ENCODE measurements around the gene CDYL2. TPM values are rescaled to one million over a fixed set of nuclear protein-coding genes. Genes with fewer than 3 reads are reported as not detected.

CDYL2 gene
- total RNA-seq, 2 donors from 2014 or later, result 9.9 to 12.8 TPM

DNA sequence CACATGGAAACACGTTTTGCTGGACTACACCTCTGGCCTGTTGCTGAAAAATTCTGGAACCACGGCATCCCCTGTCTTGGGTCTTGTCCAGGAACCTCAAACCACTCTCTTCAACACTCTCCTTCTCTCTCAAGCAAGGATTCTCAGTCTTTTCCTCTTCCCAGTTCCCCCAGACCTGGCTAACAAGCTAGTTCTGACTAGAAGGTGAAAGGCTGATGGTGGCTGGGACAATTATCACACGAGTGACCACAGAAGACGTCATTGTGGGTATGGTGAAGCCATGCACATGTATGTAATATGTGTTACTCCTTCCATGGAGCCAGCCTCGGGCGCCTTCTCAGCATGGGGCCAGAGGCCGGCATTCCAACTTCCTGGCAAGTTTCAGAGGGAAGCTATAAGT, 123.0 kb downstream of the CDYL2 start:
- Mint-ChIP-seq H3K36me3 (ENCODE audit: low read depth) (peaks cover 16% of the 10 kb centered on the region), H3K4me1 (no peaks in the 10 kb centered on the region), H3K4me3 (no peak overlapping the region), H3K27ac (no peak overlapping the region), H3K27me3 (ENCODE audit: insufficient read depth) (peaks cover 29% of the 10 kb centered on the region), H3K9me3 (peaks cover 5% of the 10 kb centered on the region)
- no peaks in the 10 kb centered on the region for H3K36me3 ChIP-seq (ENCODE audit: control insufficient read depth, insufficient read depth, low read length)
- no peak for DNase-seq
- WGBS, 2 experiments (ENCODE audit: insufficient coverage in 1 of 2, insufficient read length in 1 of 2), result 85 to 87% methylated on average over 6 to 7 of the region's 7 CpGs
- no peak overlapping the region for H3K9ac ChIP-seq (ENCODE audit: extremely low read depth, low read length, poor library complexity, severe bottlenecking)
- no peaks in the 10 kb centered on the region for H3K4me1 ChIP-seq (ENCODE audit: control insufficient read depth, insufficient read depth, low read length)
- H3K4me3 ChIP-seq (ENCODE audit: low read length), result no peak overlapping the region
- H3K27me3 ChIP-seq (ENCODE audit: control insufficient read depth, insufficient read depth, low read length, poor library complexity, severe bottlenecking), result peaks cover 28% of the 10 kb centered on the region
- no peaks in the 10 kb centered on the region for H3K9me3 ChIP-seq (ENCODE audit: control insufficient read depth, low read length)
- TF ChIP-seq, protein P1, sequence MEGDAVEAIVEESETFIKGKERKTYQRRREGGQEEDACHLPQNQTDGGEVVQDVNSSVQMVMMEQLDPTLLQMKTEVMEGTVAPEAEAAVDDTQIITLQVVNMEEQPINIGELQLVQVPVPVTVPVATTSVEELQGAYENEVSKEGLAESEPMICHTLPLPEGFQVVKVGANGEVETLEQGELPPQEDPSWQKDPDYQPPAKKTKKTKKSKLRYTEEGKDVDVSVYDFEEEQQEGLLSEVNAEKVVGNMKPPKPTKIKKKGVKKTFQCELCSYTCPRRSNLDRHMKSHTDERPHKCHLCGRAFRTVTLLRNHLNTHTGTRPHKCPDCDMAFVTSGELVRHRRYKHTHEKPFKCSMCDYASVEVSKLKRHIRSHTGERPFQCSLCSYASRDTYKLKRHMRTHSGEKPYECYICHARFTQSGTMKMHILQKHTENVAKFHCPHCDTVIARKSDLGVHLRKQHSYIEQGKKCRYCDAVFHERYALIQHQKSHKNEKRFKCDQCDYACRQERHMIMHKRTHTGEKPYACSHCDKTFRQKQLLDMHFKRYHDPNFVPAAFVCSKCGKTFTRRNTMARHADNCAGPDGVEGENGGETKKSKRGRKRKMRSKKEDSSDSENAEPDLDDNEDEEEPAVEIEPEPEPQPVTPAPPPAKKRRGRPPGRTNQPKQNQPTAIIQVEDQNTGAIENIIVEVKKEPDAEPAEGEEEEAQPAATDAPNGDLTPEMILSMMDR (conservative IDR thresholded peaks at IDR 0.05), result no peak
- no peak overlapping the region for H3K27ac ChIP-seq (ENCODE audit: low read depth, low read length)

DNA sequence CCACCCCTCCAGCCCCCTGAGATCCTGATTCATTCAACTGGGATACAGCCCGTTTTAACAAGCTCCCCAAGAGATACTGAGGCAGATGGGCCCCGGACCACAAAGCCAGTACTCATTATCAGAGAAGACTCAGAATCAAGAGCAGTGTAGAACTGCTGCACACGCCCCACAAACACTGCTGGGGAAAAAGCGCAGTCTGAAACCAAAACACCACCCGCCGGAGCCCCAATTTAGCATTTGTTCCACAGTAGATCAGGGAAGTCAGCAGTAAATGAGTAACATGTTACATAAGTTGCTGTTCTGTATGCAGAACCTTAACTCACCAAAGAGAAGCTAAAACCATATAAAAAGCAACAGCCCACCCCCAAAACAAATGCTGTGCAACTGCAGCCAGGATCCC, 123.6 kb downstream of the CDYL2 start:
- H3K36me3 Mint-ChIP-seq (ENCODE audit: low read depth), result peaks cover 16% of the 10 kb centered on the region
- Histone ChIP-seq H3K9ac (ENCODE audit: extremely low read depth, low read length, poor library complexity, severe bottlenecking) (no peak overlapping the region), H3K9me3 (ENCODE audit: control insufficient read depth, low read length) (no peaks in the 10 kb centered on the region), H3K27ac (ENCODE audit: low read depth, low read length) (no peak overlapping the region), H3K27me3 (ENCODE audit: control insufficient read depth, insufficient read depth, low read length, poor library complexity, severe bottlenecking) (peaks cover 34% of the 10 kb centered on the region), H3K4me3 (ENCODE audit: low read length) (no peak overlapping the region), H3K36me3 (ENCODE audit: control insufficient read depth, insufficient read depth, low read length) (no peaks in the 10 kb centered on the region), H3K4me1 (ENCODE audit: control insufficient read depth, insufficient read depth, low read length) (no peaks in the 10 kb centered on the region)
- DNase-seq, result no peak
- TF ChIP-seq, protein P1 (conservative IDR thresholded peaks at IDR 0.05), result no peak
- peaks cover 5% of the 10 kb centered on the region for H3K9me3 Mint-ChIP-seq
- WGBS, 2 experiments (ENCODE audit: insufficient coverage in 1 of 2, insufficient read length in 1 of 2), result 89 to 90% methylated on average over 6 of the region's 6 CpGs
- no peak overlapping the region for H3K4me3 Mint-ChIP-seq
- H3K4me1 Mint-ChIP-seq, result no peaks in the 10 kb centered on the region
- H3K27ac Mint-ChIP-seq, result no peak overlapping the region
- peaks cover 35% of the 10 kb centered on the region for H3K27me3 Mint-ChIP-seq (ENCODE audit: insufficient read depth)

DNA sequence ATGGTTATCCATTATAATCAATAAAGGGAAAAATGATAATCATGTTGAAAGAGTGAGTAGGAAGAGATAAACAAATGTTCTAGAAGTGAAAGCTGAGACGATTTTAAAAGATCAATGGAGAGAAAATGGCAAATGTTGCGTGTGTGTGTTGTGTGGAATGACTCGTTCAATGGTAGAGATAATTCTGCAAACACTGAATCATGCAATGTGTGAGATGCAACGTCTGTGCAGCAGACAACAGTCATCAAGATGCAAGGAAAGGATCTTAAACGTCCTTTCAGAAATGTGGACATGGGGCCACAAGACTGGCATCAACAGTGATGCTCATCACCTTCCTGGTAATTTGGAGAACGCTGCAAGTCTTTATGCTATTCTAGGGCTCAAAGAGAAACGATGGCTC, 124.4 kb downstream of the CDYL2 start:
- no peak overlapping the region for H3K27ac Mint-ChIP-seq
- 88 to 96% methylated on average over 7 of the region's 7 CpGs for WGBS, 2 experiments (ENCODE audit: insufficient coverage in 1 of 2, insufficient read length in 1 of 2)

More for the DNA sequence above, 124.4 kb downstream of the CDYL2 start:
- Histone ChIP-seq H3K27ac (ENCODE audit: low read depth, low read length) (no peak overlapping the region), H3K36me3 (ENCODE audit: control insufficient read depth, insufficient read depth, low read length) (no peaks in the 10 kb centered on the region), H3K9ac (ENCODE audit: extremely low read depth, low read length, poor library complexity, severe bottlenecking) (no peak overlapping the region), H3K4me1 (ENCODE audit: control insufficient read depth, insufficient read depth, low read length) (no peaks in the 10 kb centered on the region), H3K27me3 (ENCODE audit: control insufficient read depth, insufficient read depth, low read length, poor library complexity, severe bottlenecking) (peaks cover 42% of the 10 kb centered on the region), H3K9me3 (ENCODE audit: control insufficient read depth, low read length) (no peaks in the 10 kb centered on the region), H3K4me3 (ENCODE audit: low read length) (no peak overlapping the region)
- Mint-ChIP-seq H3K9me3 (peaks cover 5% of the 10 kb centered on the region), H3K27me3 (ENCODE audit: insufficient read depth) (peaks cover 43% of the 10 kb centered on the region), H3K36me3 (ENCODE audit: low read depth) (peaks cover 16% of the 10 kb centered on the region), H3K4me3 (no peak overlapping the region), H3K4me1 (no peaks in the 10 kb centered on the region)
- TF ChIP-seq, protein P1 (conservative IDR thresholded peaks at IDR 0.05), result no peak
- DNase-seq, result no peak

Measured in endodermal cell (in vitro differentiated cells).